ENCODE results near the gene MS4A6A.
"Not testable (repeated sequence)": the region's sequence is repeated elsewhere in the genome, so short reads cannot be mapped to it uniquely, and the experiment has no call there.

MS4A6A gene, protein sequence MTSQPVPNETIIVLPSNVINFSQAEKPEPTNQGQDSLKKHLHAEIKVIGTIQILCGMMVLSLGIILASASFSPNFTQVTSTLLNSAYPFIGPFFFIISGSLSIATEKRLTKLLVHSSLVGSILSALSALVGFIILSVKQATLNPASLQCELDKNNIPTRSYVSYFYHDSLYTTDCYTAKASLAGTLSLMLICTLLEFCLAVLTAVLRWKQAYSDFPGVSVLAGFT

DNA sequence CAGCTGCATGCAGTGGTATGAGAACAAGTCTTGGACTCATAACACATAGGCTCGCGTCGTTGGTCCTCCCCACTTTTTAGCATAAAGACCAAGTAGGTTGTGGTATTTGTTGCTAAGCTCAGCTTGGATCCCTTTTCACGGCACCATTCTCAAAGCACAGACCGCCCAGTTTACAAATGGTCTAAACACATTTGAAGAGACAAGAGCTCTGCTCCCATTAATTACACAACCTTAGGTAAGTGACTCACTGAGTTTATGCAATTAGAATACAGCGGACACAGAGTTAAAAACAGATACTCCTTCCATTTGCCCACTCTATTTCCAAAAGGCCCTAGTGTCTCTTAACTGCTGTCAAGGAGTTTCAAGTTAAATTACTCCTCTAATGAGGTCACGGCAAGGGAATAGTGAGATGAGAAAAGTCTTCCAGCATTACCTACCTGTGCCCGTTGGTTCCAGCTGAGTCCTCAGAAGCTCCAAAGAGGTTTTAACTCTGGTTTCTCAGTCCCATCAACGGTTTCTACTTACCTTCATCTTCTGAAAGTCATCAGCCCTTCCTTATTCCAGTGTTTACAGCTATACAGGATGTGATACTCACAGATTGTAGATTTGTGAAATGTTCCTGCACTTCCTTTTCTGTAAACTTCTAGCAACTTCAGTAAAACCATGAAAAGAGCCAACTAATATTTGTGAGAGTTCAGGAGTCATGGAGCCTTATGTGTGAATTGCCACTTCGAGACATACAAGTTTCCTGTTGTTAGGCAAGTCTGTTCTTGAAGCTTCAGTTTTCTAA is at the start of gene MS4A6A:
TSS of gene MS4A6A (minus strand) at position 543 of the 790 bp plus-strand sequence. CDS start 1,356 bp downstream, outside the sequence.
- no peak for DNase-seq (ENCODE audit: low read depth, low spot score)

DNA sequence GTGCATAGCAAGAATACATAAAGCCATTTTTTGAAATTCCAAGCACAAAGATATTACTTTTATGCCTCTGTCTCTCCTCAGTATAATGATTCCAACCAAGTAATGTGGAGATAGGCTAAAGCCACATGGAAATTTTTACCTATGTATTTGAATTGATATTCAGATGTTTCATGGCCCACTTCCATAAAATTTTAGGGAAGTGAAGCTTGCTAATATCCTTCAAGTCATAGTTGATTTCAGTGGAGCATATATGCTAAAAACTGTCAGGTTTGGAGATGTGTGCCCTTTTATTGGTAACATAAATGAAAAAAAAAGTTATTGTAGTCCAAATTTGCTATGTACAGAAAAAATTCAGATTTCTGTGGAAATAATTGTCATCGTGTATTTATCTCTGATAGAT is 47.8 kb upstream of the MS4A6A start:
- no peak for DNase-seq (ENCODE audit: low read depth, low spot score)

DNA sequence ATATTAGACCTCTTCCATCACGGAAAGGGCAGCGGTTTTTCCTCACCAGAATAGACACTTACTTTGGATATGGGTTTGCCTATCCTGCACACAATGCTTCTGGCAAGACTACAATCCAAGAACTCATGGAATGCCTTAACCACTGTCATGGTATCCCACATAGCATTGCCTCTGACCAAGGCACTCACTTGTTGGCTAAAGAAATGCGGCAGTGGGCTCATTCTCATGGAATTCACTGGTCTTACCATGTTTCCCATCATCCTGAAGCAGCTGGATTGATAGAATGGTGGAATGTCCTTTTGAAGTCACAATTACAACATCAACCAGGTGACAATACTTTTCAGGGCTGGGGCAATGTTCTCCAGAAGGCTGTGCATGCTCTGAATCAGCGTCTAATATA is 39.3 kb upstream of the MS4A6A start:
- DNase-seq (ENCODE audit: low read depth, low spot score): no peak

DNA sequence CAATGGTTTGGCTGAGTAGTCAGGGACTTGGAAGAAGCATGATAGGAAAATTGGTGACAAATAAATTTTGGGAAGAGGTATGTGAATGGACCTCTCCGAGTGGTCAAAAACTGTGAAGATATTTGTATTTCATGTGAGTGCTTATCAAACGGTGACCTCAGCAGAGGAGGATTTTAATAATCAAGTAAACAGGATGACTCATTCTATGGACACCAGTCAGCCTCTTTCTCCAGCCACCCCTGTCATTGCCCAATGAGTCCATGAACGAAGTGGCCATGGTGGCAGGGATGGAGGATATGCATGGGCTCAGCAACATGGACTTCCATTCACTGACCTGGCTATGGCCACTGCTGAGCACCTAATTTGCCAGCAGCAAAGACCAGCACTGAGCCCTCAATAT is 38.8 kb upstream of the MS4A6A start:
- no peak for DNase-seq (ENCODE audit: low read depth, low spot score)

DNA sequence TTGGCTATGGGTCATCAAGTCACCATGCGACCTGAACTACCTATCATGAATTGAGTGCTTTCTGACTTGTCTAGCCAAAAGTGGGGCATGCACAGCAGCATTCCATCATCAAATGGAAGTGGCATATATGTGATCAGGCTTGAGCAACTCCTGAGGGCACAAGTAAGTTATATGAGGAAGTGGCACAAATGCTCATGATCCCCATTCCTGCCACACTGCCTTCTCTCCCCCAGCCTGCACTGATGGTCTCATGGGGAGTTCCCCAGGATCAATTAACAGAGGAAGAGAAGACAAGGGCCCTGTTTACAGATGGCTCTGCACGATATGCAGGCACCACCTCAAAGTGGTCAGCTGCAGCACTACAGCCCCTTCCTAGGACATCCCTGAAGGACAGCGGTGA is 38.3 kb upstream of the MS4A6A start:
- no peak for DNase-seq (ENCODE audit: low read depth, low spot score)

DNA sequence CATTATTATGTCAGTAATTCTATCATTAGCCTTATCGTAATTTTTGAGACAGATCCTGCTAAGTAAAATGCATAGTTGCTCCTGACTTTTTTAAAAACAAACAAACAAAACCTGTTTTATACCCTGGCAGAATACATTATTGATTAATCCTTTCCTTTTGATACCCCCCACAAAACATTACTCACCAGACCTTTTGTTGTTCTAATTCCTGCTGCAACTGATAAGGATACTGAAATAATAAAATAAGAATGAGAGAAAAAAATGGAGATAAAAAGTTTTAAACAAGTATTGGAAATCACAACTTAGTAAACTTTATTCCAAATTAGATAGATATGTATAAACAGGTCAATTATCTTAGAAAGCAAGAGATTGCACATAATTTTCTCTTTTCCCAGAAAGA is 31.5 kb upstream of the MS4A6A start:
- DNase-seq (ENCODE audit: low read depth, low spot score): no peak

DNA sequence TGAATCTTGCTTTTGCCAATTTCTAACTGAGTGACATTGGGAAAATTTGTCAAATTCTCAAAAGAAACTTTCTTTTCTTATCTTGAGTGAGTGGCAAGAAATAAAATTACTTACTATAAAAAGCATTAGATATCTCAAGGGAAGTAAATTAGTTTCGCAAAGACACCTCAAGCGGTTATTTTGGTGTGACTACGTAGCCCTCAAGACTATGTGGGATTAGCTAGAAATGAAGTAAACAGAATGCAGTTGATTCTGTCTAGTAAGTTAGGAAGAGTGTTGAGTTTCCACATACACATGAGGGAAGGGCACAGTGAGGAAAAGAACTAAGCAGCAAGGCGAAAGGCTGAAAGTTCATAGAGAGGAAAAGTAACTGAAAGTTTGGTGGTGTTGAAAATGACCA is 28.3 kb upstream of the MS4A6A start:
- no peak for DNase-seq (ENCODE audit: low read depth, low spot score)

DNA sequence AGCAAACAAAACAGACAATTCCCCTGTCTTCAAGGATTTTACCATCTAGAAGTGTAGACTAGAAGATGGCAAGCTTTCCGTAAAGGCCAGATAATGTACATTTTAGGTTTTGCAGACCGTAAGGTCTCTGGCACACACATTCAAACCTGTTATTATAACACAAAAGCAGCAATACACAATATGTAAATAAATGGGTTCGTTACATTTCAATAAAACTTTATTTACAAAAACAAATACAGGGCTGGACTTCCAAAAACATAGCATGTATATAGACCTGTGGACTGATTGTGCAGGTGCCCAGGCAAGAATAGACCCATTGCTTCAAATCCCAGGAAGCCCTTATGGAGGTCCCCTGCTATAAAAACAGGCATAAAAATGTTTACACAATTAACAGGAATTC is 27.1 kb upstream of the MS4A6A start:
- DNase-seq (ENCODE audit: low read depth, low spot score): no peak

DNA sequence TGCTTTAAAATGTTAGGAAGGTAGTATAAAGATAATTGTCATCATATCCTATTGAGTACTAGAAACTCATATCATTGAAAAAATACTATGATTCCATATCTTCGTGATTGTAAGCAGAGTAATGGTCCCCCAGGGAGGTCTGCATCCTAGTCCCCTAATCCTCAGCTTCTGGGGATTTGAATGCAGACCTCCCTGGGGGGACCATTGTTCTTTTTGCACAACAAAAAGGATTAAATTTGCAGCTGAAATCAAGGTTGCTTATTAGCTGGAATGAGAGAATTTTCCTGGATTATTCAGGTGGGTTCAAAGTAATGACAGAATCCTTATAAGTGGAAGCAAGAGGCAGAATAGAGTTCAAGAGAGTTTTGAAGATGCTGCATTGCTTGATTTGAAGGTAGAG is 26.1 kb upstream of the MS4A6A start:
- no peak for DNase-seq (ENCODE audit: low read depth, low spot score)

DNA sequence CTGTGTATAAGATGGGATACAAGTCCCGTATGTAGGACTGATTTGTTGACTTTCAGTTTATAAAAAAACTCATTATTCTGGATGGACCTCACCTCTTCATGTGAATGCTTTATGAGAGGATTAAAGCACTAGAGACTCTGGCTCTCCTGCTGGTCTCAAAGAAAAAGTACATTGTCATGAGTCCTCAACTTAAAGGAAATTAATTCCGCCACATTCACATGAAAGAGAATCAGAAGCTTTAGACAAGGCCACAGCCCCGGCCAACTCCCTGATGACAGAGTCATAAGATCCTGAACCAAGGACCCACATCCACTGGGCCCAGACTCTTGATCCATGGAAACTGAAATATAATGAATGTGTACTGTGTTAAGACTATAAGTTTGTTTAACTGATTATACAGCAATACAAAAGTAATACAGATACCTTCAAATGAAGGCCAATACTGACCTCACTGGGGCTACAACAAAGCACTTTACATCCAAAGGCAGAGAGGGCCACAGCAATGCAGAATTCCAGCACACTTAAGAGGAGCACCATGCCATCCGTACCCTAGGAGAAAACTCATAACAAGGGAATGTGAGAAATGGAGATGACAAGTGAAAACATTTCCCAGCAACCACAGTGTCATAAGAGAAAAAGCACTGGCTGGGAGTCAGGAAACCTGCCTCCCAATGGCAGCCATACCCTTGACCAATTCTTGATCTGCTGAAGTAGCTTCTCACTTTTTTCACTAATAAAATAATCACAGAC is 25.4 kb upstream of the MS4A6A start:
- no peak for DNase-seq (ENCODE audit: low read depth, low spot score)

DNA sequence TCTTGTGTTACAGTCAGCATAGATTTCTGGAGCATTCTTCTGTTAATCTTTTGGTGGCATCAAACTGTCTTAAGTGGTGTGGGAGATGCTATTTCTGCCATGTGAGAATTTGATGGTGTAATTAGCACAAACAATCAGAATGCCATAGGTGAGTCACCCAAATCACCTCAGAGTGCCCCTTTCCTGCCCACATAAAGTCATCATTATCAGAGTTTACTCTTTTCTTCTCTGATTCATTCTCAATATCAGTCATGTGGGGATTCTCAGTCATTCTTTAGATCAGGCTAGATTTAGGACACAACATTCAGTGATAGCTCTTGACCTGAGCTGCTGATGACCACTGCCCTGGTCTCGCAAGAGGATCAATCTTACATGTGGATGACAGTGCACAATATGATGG is 23.7 kb upstream of the MS4A6A start:
- no peak for DNase-seq (ENCODE audit: low read depth, low spot score)

DNA sequence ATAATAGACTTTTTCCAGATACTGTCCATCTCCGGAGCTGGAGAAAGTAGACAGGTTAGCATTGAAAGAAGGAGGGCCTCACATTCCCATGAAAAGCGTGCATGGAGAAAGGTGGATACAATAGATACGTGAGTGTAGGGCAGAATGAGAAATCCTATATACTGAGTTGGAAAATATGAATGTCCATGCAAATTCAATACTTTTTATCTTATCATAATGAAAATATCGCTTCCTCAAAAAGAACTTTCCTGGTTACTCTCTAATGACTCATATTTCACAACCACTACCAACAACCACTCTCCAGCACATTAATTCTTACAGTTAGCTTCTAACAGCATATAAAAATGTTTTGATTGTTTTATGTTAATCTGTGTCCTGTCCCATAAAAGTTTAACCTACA is 22.0 kb upstream of the MS4A6A start:
- no peak for DNase-seq (ENCODE audit: low read depth, low spot score)

DNA sequence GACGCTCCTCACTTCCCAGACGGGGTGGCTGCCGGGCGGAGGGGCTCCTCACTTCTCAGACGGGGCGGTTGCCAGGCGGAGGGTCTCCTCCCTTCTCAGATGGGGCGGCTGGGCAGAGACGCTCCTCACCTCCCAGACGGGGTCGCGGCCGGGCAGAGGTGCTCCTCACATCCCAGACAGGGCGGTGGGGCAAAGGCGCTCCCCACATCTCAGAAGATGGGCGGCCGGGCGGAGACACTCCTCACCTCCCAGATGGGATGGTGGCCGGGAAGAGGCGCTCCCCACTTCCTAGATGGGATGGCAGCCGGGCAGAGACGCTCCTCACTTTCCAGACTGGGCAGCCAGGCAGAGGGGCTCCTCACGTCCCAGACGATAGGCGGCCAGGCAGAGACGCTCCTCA is 18.5 kb upstream of the MS4A6A start:
- DNase-seq (ENCODE audit: low read depth, low spot score): not testable (repeated sequence)

DNA sequence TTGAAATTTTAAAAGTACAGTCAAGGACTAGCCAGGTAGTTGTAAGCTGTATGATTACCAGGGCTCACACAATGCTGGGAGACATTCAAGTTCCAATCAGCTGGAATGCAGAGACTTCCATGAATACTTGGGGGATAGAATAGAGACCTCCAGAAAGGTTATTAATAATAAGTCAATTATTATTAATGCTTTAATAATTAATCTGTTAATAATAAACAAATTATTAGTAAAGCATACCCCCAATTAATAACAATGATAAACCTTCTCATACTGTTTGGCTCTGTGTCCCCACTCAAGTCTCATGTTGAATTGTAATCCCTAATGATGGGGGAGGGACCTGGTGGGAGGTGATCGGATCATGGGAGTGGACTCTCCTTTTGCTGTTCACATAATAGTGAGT is 14.6 kb upstream of the MS4A6A start:
- DNase-seq (ENCODE audit: low read depth, low spot score): no peak

DNA sequence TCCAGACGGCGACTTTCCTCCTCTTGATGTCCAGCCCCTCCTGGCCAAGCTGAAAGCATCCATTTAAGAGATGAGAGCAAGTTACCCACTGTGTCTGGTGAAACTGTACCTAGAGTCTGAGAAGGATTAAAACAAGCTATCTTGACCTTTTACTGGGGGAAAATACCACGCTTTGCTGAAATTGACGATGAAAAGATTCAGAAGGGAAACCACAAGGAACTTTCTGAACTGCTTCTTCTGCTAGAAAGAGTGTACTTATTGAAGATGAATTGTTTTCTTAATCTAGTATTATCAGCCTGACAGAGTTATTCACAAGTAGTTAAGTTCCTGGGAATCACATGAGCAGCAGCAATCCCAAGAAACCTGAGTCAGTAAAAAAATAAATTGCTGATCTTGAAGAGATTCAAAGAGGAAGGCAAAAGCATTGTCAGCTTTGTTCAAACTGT is 13.1 kb upstream of the MS4A6A start:
- no peak for DNase-seq (ENCODE audit: low read depth, low spot score)

DNA sequence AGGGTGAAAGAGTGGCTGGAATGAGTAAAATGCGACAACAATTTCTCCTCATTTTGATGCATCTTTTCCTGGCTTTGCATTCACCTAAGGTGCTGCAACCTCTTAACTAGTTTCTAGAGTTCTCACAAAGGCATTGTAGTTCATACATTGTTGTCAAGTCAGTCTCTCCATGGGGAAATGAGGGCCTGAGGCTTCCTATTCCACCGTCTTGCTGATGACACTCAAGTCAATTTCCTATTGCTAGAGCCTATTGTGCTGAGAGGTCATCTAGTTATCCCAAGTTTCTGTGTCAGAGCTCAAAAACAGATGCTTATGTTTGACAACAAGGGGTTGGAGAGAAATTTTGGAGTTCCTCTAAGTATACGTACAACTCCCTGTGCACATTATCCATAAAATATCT is 11.6 kb upstream of the MS4A6A start:
- DNase-seq (ENCODE audit: low read depth, low spot score): no peak

DNA sequence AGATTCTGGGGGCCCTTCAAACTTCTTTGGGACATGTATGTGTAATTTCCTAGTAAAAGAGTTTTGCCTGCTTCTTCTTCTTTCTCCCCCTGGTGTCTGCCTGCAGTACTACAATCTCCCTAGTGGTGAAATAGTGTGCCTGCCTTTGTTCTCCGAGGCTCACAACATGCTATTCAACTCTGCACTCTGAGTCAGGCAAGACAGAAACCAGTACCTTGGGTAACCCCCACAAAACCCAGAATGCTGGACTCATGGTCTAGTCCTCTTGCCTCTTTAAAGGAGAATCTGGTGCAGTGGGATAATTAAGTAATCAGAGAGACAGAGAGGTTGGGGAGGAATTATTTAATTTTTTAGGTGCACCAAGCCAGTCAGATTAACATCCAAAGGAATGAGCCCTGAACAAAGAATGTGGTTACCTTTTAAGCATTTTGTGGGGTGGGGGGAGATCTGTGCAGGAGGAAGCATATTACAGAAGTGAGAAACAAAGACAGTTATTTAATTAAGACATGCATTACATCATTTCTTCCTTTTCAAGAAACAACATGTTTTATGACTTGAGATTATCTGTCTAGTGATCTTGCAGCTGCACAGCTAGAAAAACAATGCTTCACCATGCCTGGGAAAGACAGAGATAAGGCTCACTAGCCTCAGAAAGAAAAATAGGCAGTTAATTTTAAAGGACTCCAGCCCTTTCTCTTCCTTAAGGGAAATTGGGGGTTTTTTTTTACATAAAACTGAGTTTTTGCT is 11.0 kb upstream of the MS4A6A start:
- peak; percentile 72 for DNase-seq (ENCODE audit: low read depth, low spot score)

DNA sequence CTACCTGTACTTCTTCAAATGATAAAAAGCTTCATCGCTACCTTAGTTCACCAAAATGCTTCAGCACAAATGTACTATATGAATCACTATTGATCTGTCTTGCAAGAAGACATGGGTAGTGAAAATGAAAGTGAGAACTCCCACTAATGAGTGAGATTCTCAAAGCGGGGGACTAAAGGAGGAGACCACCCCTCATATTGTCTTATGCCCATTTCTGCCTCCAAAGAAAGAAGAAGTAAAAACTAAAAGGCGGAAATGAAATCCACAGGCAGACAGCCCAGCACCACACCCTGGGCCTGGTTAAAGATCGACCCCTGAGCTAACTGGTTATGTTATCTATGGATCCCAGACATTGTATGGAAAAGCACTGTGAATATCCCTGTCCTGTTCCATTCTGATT is 9.7 kb upstream of the MS4A6A start:
- DNase-seq (ENCODE audit: low read depth, low spot score): not testable (repeated sequence)

DNA sequence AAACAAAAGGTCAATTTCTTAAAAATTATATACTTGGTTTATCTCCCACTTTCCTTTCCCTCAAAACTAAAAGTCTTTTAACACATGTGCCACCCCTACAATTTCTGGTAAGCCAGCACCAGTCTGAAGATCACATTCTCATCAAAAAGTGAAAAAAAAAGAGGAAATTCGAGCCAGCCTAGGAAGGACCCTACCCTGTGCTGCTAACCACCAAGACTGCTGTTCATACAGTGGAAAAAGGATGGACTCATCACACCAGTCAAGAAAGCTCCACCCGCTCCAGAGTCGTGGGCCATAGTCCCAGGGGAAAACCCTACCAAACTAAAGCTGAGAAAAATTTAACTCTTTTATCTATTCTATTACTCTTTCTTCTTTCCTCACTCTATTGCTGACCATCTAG is 5.6 kb upstream of the MS4A6A start:
- DNase-seq (ENCODE audit: low read depth, low spot score): not testable (repeated sequence)

DNA sequence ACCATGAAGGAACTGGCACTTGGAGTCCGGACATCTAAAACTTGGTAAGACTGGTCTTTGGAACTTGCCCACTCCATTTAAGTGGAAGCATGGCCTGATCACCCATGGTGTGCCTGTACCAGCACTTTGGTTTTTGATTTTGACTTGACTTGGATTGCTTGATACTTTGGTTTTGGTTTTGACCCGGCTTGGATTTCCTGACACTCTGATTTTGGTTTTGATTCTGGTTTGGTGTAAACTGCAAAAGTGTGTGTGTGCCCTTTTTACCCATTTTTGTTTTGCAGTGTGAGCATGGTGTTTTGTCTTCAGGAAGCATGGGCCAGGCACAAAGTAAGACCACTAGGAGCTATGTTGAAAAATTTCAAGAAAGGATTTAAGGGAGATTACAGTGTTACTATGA is 3.2 kb upstream of the MS4A6A start:
- not testable (repeated sequence) for DNase-seq (ENCODE audit: low read depth, low spot score)

DNA sequence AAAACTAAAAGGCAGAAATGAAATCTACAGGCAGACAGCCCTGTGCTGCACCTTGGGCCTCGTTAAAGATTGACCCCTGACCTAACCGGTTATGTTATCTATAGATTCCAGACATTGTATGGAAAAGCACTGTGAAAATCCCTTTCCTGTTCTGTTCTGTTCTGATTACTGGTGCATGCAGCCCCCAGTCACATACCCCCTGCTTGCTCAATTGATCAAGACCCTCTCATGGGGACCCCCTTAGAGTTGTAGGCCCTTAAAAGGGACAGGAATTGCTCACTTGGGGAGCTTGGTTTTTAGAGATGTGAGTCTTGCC is 2.6 kb upstream of the MS4A6A start:
- not testable (repeated sequence) for DNase-seq (ENCODE audit: low read depth, low spot score)

Measured in ELF-1 (cell line).